T-helper 2 cell treated with Interferon-gamma antibody and Interleukin-4, amounts not matched to agents 100 ng/mL and 5 ng/mL, for 36 hours (primary cell): ENCODE data around the gene ANXA2. TPM values are rescaled to one million over a fixed set of nuclear protein-coding genes. Genes with fewer than 3 reads are reported as not detected.

Experiments used
- intact Hi-C: fragments of 100-400 bp; cut with micrococcal nuclease; formaldehyde crosslinking; loops from one replicate; pipeline ENCODE4 v1.15.1; 2023
- total RNA-seq: library from RNA; stranded (reverse); gene quantifications from 2 replicates; pipeline ENCODE4 v1.2.3, GENCODE V29; 2022

The ANXA2 gene
- total RNA-seq, 1 donor from 2014 or later, result 510 TPM

DNA sequence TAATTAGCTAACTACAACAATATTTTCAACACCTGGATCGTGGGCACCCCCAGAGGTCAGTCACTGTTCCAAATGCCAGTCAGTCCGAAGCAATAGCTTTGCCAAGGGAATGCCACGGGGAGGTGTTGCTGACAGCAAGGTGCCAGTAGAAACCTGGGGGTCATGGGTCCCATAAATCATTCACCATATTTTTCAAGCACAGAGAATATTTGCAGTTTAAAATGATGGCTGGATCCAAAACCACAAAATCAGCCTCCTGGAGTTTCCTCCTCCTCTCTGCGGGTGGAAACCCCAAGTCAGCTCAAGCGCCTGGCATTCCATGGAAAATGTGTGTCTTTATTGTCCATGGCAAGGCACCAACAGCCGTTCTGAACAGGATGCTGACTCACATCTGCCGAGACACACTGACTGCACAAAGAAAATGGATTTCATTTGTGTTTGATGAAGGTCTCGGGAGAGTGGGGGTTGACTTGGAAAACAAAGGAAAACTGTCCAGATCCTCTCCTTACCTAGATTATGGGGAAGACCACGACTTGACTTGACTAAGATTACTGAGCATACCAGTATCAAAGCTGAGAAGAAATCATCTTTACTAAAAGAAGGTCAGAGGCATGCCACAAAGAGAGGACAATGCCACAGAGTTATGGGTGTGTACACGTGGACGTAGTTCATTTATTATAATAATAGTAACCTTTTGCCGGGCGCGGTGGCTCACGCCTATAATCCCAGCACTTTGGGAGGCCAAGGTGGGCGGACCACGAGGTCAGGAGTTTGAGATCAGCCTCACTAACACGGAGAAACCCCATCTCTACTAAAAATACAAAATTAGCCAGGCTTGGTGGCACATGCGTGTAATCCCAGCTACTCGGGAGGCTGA is 26.4 kb downstream of the ANXA2 start:
- intact Hi-C loops, result no loop called here

DNA sequence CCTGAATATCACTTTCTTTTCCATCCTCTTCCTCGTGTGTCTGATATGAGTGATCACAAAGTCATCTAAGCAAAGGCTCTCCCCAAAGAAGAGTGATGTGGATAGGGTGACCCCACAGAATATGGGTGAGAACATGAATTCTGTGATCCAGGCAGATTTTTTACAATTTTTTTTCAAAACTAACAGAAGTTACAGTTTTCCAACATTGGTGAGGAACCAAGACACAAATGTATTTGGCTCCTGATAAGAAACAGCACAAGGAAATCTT is 27.0 kb downstream of the ANXA2 start:
- intact Hi-C loops, result no loop called here

GRCh38 chr15:60370105-60370868 is 27.5 kb downstream of the ANXA2 start:
- intact Hi-C loops, result no loop called here

DNA sequence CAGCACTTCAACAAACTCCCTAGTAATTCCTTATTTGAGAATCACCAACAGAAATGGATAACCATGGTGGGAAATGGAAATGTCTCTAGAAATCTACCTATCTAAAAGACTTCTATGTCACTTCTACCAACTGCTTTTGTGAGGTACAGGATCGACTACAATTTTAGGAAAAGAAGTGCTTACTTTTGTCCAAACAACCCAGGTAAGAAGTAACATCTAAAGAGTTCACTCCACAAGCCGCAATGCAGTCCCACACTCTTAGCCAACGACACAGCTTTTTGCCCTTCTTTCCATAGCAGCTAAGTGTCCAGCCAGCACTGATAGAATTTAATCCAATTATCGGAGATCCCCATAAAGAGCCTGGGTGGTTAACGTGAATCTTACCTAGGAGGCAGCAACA is 28.1 kb downstream of the ANXA2 start:
- intact Hi-C loops, result no loop called here

DNA sequence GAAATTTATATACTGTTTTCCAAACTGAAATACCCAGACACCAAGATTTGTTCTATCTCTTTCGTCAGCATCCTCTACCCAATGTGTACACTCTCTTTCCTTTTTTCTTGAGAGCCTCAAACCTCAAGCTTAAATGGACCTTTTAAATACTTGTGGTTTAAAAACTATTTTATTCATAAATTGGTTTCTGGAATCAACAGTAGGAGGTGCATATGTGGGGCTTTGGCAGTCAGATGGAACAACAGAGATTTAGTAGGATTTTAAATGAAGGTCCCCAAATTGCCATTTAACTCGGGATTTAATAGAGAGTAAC is 33.2 kb downstream of the ANXA2 start:
- intact Hi-C loops, result no loop called here

GRCh38 chr15:60363903-60364611 is 33.7 kb downstream of the ANXA2 start:
- intact Hi-C loops, result loop anchor here (2.0 kb wide), 3 partner anchors 25 to 81 kb away; no protein-coding TSS in a partner anchor

- intact Hi-C loops, result loop anchor here (2.0 kb wide), 3 partner anchors 26 to 82 kb away; no protein-coding TSS in a partner anchor
Observed at GRCh38 chr15:60363087-60363549, 34.7 kb downstream of the ANXA2 start.

GRCh38 chr15:60362321-60363086 is 35.3 kb downstream of the ANXA2 start:
- intact Hi-C loops, result loop anchor here (2.0 kb wide), 3 partner anchors 26 to 82 kb away; no protein-coding TSS in a partner anchor

DNA sequence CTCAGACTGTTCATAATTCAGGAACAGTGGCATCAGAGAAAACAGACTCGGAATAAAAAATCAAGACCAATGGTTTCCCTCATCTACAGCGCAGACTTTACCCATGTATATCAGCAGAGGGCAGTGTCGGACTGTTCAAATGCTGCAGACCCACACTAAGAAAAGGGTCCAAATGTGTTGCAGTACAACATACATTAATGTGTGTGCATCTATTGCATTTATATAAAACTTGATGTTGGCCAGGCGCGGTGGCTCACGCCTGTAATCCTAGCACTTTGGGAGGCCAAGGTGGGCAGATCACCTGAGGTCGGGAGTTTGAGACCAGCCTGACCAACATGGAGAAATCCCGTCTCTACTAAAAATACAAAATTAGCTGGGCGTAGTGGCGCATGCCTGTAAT is 38.0 kb downstream of the ANXA2 start:
- intact Hi-C loops, result loop anchor here (1.0 to 10.0 kb wide), 2 partner anchors 161 to 555 kb away; no protein-coding TSS in a partner anchor

DNA sequence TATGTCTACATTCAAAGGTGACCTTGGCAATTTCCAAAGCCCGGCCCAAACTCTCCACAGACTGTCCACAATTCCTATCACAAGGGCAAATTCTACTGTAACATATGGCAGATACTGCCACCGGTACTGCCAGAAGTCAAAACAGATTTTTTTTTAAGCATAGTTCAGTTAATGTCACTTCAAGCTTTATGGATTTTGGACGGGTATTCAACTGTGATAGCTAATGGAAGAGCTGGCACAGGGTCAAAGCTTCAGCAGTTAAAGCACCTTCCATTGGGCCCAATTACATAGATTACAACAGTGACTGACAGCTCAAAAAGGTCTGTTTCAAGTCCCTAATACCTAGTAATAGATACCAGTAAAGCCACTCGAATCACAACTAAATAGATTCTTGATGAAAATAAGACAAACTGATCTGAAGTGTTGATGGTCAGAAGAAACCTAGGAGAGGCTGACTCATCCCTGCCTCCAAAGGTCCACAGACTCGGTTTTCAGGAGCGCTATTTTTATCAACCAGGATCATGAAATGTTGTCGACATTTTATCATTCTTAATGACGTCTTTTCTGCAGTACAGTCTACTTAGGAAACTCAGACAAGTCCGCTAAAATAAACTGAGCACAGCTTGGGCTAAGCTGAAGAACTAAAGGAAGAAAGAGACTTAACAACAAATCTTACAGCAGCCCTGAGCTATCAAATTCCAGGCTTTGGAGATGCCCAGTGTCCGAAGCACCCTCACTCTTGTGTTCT is 38.7 kb downstream of the ANXA2 start:
- intact Hi-C loops, result loop anchor here (1.0 to 10.0 kb wide), 2 partner anchors 161 to 556 kb away; no protein-coding TSS in a partner anchor

- intact Hi-C loops, result loop anchor here (10.0 kb wide), 1 partner anchor 558 kb away; no protein-coding TSS in a partner anchor
Observed at GRCh38 chr15:60356832-60357231, 41.0 kb downstream of the ANXA2 start.

- intact Hi-C loops, result loop anchor here (10.0 kb wide), 1 partner anchor 559 kb away; no protein-coding TSS in a partner anchor
Observed at GRCh38 chr15:60355148-60355857, 42.5 kb downstream of the ANXA2 start.

- intact Hi-C loops, result loop anchor here (10.0 kb wide), 1 partner anchor 561 kb away; no protein-coding TSS in a partner anchor
Observed at GRCh38 chr15:60353245-60353920, 44.4 kb downstream of the ANXA2 start.

DNA sequence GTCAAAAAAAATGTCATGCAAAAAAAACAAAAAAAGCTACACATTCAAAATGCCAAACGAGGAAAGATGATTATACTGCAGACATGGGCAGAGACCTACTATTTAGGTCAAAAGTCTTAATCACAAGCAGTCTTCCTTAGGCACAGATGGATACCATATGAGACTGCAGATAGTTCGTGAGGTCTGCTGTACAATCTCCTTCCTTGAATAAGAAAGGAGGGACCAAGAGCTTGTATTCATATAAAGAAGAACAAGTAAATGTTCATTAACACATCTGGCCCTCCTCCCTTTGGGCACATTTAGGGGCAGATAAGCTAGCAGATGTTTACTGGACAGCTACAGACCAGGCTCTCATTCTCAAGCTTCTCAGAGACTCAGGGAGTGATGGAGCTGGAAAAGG is 45.3 kb downstream of the ANXA2 start:
- intact Hi-C loops, result loop anchor here (10.0 kb wide), 1 partner anchor 562 kb away; no protein-coding TSS in a partner anchor

- intact Hi-C loops, result loop anchor here (10.0 kb wide), 1 partner anchor 564 kb away; no protein-coding TSS in a partner anchor
Observed at GRCh38 chr15:60351066-60351465, 46.7 kb downstream of the ANXA2 start.

- intact Hi-C loops, result loop anchor here (10.0 kb wide), 1 partner anchor 565 kb away; no protein-coding TSS in a partner anchor
Observed at GRCh38 chr15:60350108-60350507, 47.7 kb downstream of the ANXA2 start.

GRCh38 chr15:60349589-60349988 is 48.2 kb downstream of the ANXA2 start:
- intact Hi-C loops, result no loop called here

DNA sequence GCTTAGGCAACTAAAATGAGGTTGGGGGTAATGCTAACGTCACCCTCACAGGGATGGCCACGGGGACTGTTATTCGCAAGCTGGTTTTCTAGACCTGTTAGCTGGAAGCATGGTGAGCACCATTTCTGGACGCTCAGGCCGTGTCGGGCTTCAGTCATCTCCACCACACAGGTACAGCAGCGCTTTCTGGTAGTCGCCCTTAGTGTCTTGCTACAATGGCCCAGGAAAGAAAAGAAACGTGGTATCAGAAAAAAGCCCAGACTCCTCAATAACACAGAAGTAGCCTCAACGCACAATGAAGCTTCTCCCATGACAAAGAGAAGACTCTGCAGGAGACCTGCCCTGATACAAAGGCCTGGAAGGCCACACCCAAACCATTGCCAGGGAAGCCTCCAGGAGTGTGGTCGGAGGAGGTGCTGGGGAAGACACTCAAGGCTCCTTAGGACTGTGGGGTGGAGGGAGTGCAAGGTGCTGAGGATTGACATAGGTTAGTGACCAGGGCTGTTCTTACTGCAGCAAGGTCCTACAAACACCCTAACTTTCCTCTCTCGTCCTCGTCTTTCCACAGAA is 50.2 kb downstream of the ANXA2 start:
- intact Hi-C loops, result no loop called here
